Measurements from ENCODE around the gene LUZP1. TPM values are rescaled to one million over a fixed set of nuclear protein-coding genes. Genes with fewer than 3 reads are reported as not detected.

Gene LUZP1
- total RNA-seq, 1 donor from 2014 or later: 47.4 TPM

DNA sequence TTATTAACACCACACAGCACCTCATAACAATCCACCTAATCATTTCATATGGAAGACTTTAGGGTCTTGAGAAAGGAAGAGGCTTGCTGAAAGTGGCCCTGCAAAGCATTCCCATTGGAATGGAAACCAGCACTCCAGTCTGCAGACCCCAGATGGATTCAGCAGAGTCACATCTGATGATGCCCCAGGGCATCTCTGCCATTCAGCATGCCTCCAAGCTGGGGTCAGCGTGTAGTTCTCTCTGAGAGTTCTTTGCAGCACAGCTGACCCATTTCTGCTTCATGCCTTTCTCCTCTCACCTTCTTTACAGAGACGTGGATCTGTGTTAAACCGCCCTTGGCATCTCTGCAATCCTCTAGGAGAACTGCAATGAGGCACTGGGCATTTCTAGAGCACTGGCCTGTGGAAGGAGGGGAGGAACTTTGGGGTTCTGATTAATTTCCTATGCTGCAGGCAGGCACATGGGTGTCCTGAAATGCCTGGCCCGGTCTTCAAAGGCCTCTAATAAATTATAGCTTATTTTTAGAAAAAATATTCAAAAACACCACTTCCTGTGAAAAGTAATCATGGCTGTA, 2.6 kb upstream of the LUZP1 start:
- Mint-ChIP-seq H3K27me3 (ENCODE audit: unreplicated experiment) (no peaks in the 10 kb centered on the region), H3K27ac (ENCODE audit: unreplicated experiment) (peak overlapping the region; percentile 23), H3K9me3 (ENCODE audit: unreplicated experiment) (no peaks in the 10 kb centered on the region), H3K4me1 (ENCODE audit: unreplicated experiment) (peaks cover 40% of the 10 kb centered on the region), H3K36me3 (ENCODE audit: unreplicated experiment) (no peaks in the 10 kb centered on the region), H3K4me3 (ENCODE audit: unreplicated experiment) (no peak overlapping the region)
- no peak for DNase-seq (ENCODE audit: extremely low spot score, unreplicated experiment)
- TF ChIP-seq, protein P1, sequence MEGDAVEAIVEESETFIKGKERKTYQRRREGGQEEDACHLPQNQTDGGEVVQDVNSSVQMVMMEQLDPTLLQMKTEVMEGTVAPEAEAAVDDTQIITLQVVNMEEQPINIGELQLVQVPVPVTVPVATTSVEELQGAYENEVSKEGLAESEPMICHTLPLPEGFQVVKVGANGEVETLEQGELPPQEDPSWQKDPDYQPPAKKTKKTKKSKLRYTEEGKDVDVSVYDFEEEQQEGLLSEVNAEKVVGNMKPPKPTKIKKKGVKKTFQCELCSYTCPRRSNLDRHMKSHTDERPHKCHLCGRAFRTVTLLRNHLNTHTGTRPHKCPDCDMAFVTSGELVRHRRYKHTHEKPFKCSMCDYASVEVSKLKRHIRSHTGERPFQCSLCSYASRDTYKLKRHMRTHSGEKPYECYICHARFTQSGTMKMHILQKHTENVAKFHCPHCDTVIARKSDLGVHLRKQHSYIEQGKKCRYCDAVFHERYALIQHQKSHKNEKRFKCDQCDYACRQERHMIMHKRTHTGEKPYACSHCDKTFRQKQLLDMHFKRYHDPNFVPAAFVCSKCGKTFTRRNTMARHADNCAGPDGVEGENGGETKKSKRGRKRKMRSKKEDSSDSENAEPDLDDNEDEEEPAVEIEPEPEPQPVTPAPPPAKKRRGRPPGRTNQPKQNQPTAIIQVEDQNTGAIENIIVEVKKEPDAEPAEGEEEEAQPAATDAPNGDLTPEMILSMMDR (IDR thresholded peaks at IDR 0.05): no peak

GRCh38 chr1:23169727-23170335, 1.2 kb upstream of the LUZP1 start:
- Mint-ChIP-seq H3K4me1 (ENCODE audit: unreplicated experiment) (peaks cover 54% of the 10 kb centered on the region), H3K27me3 (ENCODE audit: unreplicated experiment) (no peaks in the 10 kb centered on the region), H3K4me3 (ENCODE audit: unreplicated experiment) (peak overlapping the region; percentile 99), H3K27ac (ENCODE audit: unreplicated experiment) (peak overlapping the region; percentile 96), H3K36me3 (ENCODE audit: unreplicated experiment) (no peaks in the 10 kb centered on the region), H3K9me3 (ENCODE audit: unreplicated experiment) (no peaks in the 10 kb centered on the region)
- peak; percentile 90 for DNase-seq (ENCODE audit: extremely low spot score, unreplicated experiment)
- TF ChIP-seq, protein P1 (IDR thresholded peaks at IDR 0.05): no peak

DNA sequence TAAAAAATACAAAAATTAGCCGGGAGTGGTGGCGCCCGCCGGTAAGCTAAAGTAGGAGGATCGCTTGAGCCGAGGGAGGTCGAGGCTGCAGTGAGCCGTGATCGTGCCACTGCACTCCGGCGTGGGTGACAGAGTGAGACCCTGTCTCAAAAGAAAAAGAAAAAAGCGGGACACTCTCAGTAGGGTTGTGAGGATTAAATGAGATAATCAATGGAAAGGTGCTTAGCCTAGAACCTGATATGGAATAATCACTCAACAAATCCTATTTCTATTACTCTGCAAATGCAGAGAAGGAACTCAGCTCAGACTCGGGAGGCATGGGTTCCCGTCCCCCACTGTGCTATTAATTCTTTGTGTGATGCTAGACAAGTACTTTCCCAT, 529 bp upstream of the LUZP1 start:
- Mint-ChIP-seq H3K36me3 (ENCODE audit: unreplicated experiment) (no peaks in the 10 kb centered on the region), H3K4me3 (ENCODE audit: unreplicated experiment) (peak overlapping the region; percentile 99), H3K4me1 (ENCODE audit: unreplicated experiment) (peaks cover 56% of the 10 kb centered on the region), H3K27me3 (ENCODE audit: unreplicated experiment) (no peaks in the 10 kb centered on the region), H3K27ac (ENCODE audit: unreplicated experiment) (peak overlapping the region; percentile 96), H3K9me3 (ENCODE audit: unreplicated experiment) (no peaks in the 10 kb centered on the region)
- DNase-seq (ENCODE audit: extremely low spot score, unreplicated experiment): no peak
- TF ChIP-seq, protein P1 (IDR thresholded peaks at IDR 0.05): no peak

GRCh38 chr1:23168079-23168444, 594 bp downstream of the LUZP1 start:
- H3K4me1 Mint-ChIP-seq (ENCODE audit: unreplicated experiment): peaks cover 64% of the 10 kb centered on the region
- no peaks in the 10 kb centered on the region for H3K27me3 Mint-ChIP-seq (ENCODE audit: unreplicated experiment)
- H3K9me3 Mint-ChIP-seq (ENCODE audit: unreplicated experiment): no peaks in the 10 kb centered on the region
- no peaks in the 10 kb centered on the region for H3K36me3 Mint-ChIP-seq (ENCODE audit: unreplicated experiment)
- TF ChIP-seq, protein P1 (IDR thresholded peaks at IDR 0.05): no peak
- peak overlapping the region; percentile 99 for H3K4me3 Mint-ChIP-seq (ENCODE audit: unreplicated experiment)
- peak overlapping the region; percentile 96 for H3K27ac Mint-ChIP-seq (ENCODE audit: unreplicated experiment)
- DNase-seq (ENCODE audit: extremely low spot score, unreplicated experiment): no peak

DNA sequence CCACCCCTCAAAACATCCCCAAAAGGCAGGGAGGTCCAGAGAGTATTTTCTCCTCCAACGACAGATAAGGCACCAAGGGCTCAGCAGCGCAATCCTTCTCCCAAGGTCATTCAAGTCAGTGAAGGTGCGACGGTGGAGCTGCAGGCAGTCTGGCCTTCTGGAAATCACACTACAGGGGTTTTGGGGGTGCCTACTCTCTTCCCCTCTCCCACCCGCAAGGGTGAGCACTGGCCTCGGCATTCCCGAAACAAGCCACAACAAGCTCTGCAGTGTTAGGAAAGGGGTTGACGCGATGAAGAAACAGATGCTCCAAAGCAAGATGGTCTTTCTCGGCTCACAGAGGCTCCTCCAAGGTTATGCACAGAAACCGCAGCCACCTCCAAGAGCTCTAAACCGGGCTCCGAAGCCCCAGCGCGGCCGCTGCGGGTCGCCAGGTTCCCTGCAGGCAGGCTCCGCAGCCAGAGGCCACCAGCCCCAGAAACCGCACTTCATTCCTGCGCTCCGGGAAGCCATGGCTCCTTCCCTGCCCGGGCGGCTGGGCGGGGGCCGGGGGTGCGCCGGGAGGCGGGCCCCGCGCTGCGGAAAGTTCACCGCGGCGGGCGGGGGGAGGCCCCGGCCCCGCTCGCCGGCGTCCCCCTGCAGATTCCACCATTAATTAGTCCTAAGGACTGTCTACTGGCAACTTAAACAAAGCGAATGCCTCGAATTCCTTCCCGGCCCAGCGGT, 1.1 kb downstream of the LUZP1 start:
- peak overlapping the region; percentile 99 for H3K4me3 Mint-ChIP-seq (ENCODE audit: unreplicated experiment)
- H3K4me1 Mint-ChIP-seq (ENCODE audit: unreplicated experiment): peaks cover 66% of the 10 kb centered on the region
- H3K27me3 Mint-ChIP-seq (ENCODE audit: unreplicated experiment): no peaks in the 10 kb centered on the region
- peak overlapping the region; percentile 81 for H3K27ac Mint-ChIP-seq (ENCODE audit: unreplicated experiment)
- DNase-seq (ENCODE audit: extremely low spot score, unreplicated experiment): peak; percentile 89
- no peaks in the 10 kb centered on the region for H3K9me3 Mint-ChIP-seq (ENCODE audit: unreplicated experiment)
- TF ChIP-seq, protein P1 (IDR thresholded peaks at IDR 0.05): no peak
- no peaks in the 10 kb centered on the region for H3K36me3 Mint-ChIP-seq (ENCODE audit: unreplicated experiment)
